ENCODE results near the gene XRCC2. TPM values are rescaled to one million over a fixed set of nuclear protein-coding genes. Genes with fewer than 3 reads are reported as not detected.
"Not testable (repeated sequence)": the region's sequence is repeated elsewhere in the genome, so short reads cannot be mapped to it uniquely, and the experiment has no call there.

The XRCC2 gene
- total RNA-seq, 4 donors from 2014 or later: 0.15 to 1.6 (median 0.57) TPM

DNA sequence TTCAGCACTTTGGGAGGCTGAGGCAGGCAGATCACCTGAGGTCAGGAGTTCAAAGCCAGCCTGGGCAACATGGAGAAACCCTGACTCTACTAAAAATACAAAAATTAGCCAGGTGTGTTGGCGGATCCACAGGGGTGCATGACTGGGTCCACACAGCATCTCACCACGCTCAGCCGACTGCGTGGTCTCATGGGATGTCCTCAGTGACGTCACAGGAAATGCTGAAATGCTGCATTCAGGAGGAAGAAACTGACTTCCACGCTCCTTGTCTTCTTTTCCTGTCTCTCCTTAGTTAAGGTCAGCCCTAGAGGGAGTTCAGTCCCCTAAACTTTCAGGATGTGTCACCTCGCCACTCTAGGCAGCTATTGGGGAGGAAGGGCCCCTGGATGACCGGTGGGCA, 42.9 kb downstream of the XRCC2 start:
- no peak for TF ChIP-seq CTCF (IDR thresholded peaks at IDR 0.05)
- TF ChIP-seq POLR2A (IDR thresholded peaks at IDR 0.05): no peak

DNA sequence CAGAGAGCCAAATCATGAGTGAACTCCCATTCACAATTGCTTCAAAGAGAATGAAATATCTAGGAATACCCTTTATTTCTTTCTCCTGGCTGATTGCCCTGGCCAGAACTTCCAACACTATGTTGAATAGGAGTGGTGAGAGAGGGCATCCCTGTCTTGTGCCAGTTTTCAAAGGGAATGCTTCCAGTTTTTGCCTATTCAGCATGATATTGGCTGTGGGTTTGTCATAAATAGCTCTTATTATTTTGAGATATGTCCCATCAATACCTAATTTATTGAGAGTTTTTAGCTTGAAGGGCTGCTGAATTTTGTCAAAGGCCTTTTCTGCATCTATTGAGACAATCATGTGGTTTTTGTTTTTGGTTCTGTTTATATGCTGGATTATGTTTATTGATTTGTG, 47.2 kb downstream of the XRCC2 start:
- H3K4me1 ChIP-seq; H3K9me3 ChIP-seq; intact Hi-C loops (cut with DNase I); DNase-seq; H3K36me3 ChIP-seq; H3K27ac ChIP-seq; H3K4me3 ChIP-seq (replicated peaks in 1 of 3); H3K27me3 ChIP-seq: not testable (repeated sequence)

More for the DNA sequence above, 42.9 kb downstream of the XRCC2 start:
- H3K27me3 ChIP-seq: no peaks in the 10 kb centered on the region
- no peak for DNase-seq
- H3K9me3 ChIP-seq: no peaks in the 10 kb centered on the region
- 87 to 88% methylated on average over 8 of the region's 8 CpGs for WGBS, 2 donors
- H3K4me3 ChIP-seq (replicated peaks in 1 of 3): no peak overlapping the region
- H3K27ac ChIP-seq: no peak overlapping the region
- H3K4me1 ChIP-seq: no peaks in the 10 kb centered on the region
- no peaks in the 10 kb centered on the region for H3K36me3 ChIP-seq
- intact Hi-C loops (cut with DNase I): no loop called here

- Histone ChIP-seq H3K4me1 (no peaks in the 10 kb centered on the region), H3K27me3 (no peaks in the 10 kb centered on the region), H3K36me3 (no peaks in the 10 kb centered on the region), H3K27ac (no peak overlapping the region), H3K4me3 (replicated peaks in 1 of 3) (no peak overlapping the region), H3K9me3 (no peaks in the 10 kb centered on the region)
- no peak for DNase-seq
- WGBS, 2 donors: 72 to 79% methylated on average over 5 of the region's 5 CpGs
- intact Hi-C loops (cut with DNase I): no loop called here
- TF ChIP-seq POLR2A (IDR thresholded peaks at IDR 0.05) (no peak), CTCF (IDR thresholded peaks at IDR 0.05) (no peak)
Measured at GRCh38 chr7:152624228-152624627, 51.7 kb downstream of the XRCC2 start.

DNA sequence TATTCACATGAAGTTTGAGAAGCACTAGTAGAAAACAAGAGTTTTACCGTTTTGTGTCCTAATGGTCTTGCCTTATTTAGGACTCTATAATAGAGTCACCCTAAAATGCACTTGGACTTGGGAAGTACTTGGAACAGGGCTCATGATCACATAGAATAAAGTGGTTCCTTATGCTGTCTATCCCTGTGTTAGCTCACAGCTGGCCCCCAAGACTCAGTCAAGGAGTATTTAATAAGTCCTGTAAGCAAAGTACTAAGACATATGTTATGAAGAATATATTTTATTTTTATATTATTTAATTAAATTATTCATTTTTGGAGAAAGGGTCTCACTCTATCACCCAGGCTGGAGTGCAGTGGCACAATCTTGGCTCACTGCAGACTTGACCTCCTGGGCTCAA, 54.5 kb downstream of the XRCC2 start:
- Histone ChIP-seq H3K27ac (no peak overlapping the region), H3K9me3 (no peaks in the 10 kb centered on the region), H3K4me1 (no peaks in the 10 kb centered on the region), H3K4me3 (replicated peaks in 1 of 3) (no peak overlapping the region), H3K36me3 (no peaks in the 10 kb centered on the region), H3K27me3 (no peaks in the 10 kb centered on the region)
- DNase-seq: no peak
- intact Hi-C loops (cut with DNase I): no loop called here
- 88 to 94% methylated on average over 1 of the region's 1 CpG for WGBS, 2 donors
- TF ChIP-seq CTCF (IDR thresholded peaks at IDR 0.05) (no peak), POLR2A (IDR thresholded peaks at IDR 0.05) (no peak)

- H3K27me3 ChIP-seq: no peaks in the 10 kb centered on the region
- intact Hi-C loops (cut with DNase I): no loop called here
- H3K4me1 ChIP-seq: no peaks in the 10 kb centered on the region
- TF ChIP-seq POLR2A (IDR thresholded peaks at IDR 0.05) (no peak), CTCF (IDR thresholded peaks at IDR 0.05) (no peak)
- H3K9me3 ChIP-seq: no peaks in the 10 kb centered on the region
- no peaks in the 10 kb centered on the region for H3K36me3 ChIP-seq
- 94 to 96% methylated on average over 11 of the region's 11 CpGs for WGBS, 2 donors
- H3K4me3 ChIP-seq (replicated peaks in 1 of 3): no peak overlapping the region
- DNase-seq: no peak
- H3K27ac ChIP-seq: no peak overlapping the region
Measured at GRCh38 chr7:152619027-152619739, 56.8 kb downstream of the XRCC2 start.

Measured in thyroid gland (tissue), 4 donors.